SU-DHL-6 (cell line): Measurements from ENCODE around the gene FRMPD1.

Experiments
- H2AFZ ChIP-seq: fragments of 200-600 bp; sonication (generic); 2 replicates; pipeline ENCODE4 v1.6.1; 2014; ENCODE audit warnings: low read depth, mild to moderate bottlenecking, moderate library complexity, mixed read lengths, antibody characterized with exemption, low read length; ENCODE audit not compliant: severe bottlenecking
- H3F3A ChIP-seq: fragments of 200-600 bp; shearing (Covaris generic); 2 replicates; pipeline ENCODE4 v1.6.0; 2016; ENCODE audit warnings: antibody characterized with exemption, mild to moderate bottlenecking; ENCODE audit not compliant: insufficient read depth
- H3K27ac ChIP-seq: fragments of 200-600 bp; sonication (generic); 2 replicates; pipeline ENCODE4 v1.5.1; 2016; ENCODE audit warnings: low read depth, mild to moderate bottlenecking, low read length, moderate library complexity, mixed read lengths
- H3K27me3 ChIP-seq: fragments of 200-600 bp; sonication (generic), shearing (Covaris generic); 2 replicates; pipeline ENCODE4 v1.6.0; 2014; ENCODE audit warnings: mild to moderate bottlenecking, low read length
- H3K36me3 ChIP-seq: fragments of 200-600 bp; sonication (generic); 2 replicates; pipeline ENCODE4 v1.6.1; 2014; ENCODE audit warnings: mild to moderate bottlenecking, low read length, mixed read lengths
- H3K4me2 ChIP-seq: fragments of 300-600, 200-600 bp; shearing (Covaris generic), sonication (generic); 2 replicates; pipeline ENCODE4 v1.6.0; 2014; ENCODE audit warnings: low read length, low read depth, mild to moderate bottlenecking; ENCODE audit not compliant: poor library complexity, severe bottlenecking
- H3K4me3 ChIP-seq: fragments of 200-600 bp; sonication (generic); 2 replicates; pipeline ENCODE4 v1.5.1; 2014; ENCODE audit warnings: antibody characterized with exemption, low read length, mild to moderate bottlenecking, mixed read lengths; ENCODE audit not compliant: insufficient read depth, poor library complexity, severe bottlenecking
- H3K79me2 ChIP-seq: fragments of 200-600 bp; sonication (generic); 2 replicates; pipeline ENCODE4 v1.6.1; 2014; ENCODE audit warnings: mild to moderate bottlenecking, low read length, moderate library complexity; ENCODE audit not compliant: insufficient read depth
- H3K9ac ChIP-seq: fragments of 200-600 bp; sonication (generic); 2 replicates; pipeline ENCODE4 v1.7.0; 2014; ENCODE audit warnings: mild to moderate bottlenecking, low read length
- H3K9me2 ChIP-seq: fragments of 200-600 bp; sonication (generic); replicated peaks from 2 replicates; pipeline ENCODE4 v1.6.1; 2014; ENCODE audit warnings: low read length; ENCODE audit not compliant: insufficient read depth
- H3K9me3 ChIP-seq: fragments of 200-600 bp; sonication (generic); 2 replicates; pipeline ENCODE4 v1.6.1; 2014; ENCODE audit warnings: low read length, mixed read lengths; ENCODE audit not compliant: insufficient read depth
- H4K20me1 ChIP-seq: fragments of 200-600 bp; sonication (generic); 2 replicates; pipeline ENCODE4 v1.6.1; 2014; ENCODE audit warnings: low read depth, mild to moderate bottlenecking, antibody characterized with exemption, low read length, moderate library complexity, mixed read lengths
- CTCF ChIP-seq: fragments of 200-600 bp; sonication (generic); IDR thresholded peaks from one replicate; pipeline ENCODE4 v1.5.1; 2017; ENCODE audit warnings: antibody characterized with exemption, mild to moderate bottlenecking, low read length, moderate library complexity; ENCODE audit not compliant: insufficient read depth, poor library complexity, severe bottlenecking
- EZH2phosphoT487 ChIP-seq: fragments of 200-600 bp; sonication (generic), shearing (Covaris generic); conservative IDR thresholded peaks from 2 replicates; pipeline ENCODE4 v1.6.1; 2018; ENCODE audit warnings: mild to moderate bottlenecking, antibody characterized with exemption, low read length, moderate library complexity, mixed read lengths

Gene FRMPD1

GRCh38 chr9:37715991-37716505, 65.3 kb downstream of the FRMPD1 start:
- Histone ChIP-seq H4K20me1 (no peaks in the 10 kb centered on the region), H3K27me3 (no peaks in the 10 kb centered on the region), H3K9me2 (no peaks in the 10 kb centered on the region), H3K9ac (no peak overlapping the region), H3K4me3 (no peak overlapping the region), H3K79me2 (no peaks in the 10 kb centered on the region), H3K9me3 (no peaks in the 10 kb centered on the region), H3K4me2 (no peak overlapping the region), H3F3A (no peaks in the 10 kb centered on the region), H3K36me3 (no peaks in the 10 kb centered on the region), H2AFZ (no peak overlapping the region), H3K27ac (no peak overlapping the region)
- TF ChIP-seq CTCF: no peak
- no peak for TF ChIP-seq EZH2phosphoT487

- Histone ChIP-seq H3K9me2 (no peaks in the 10 kb centered on the region), H3K9ac (no peak overlapping the region), H3F3A (no peaks in the 10 kb centered on the region), H3K4me3 (no peak overlapping the region), H3K27me3 (no peaks in the 10 kb centered on the region), H3K36me3 (no peaks in the 10 kb centered on the region), H2AFZ (no peak overlapping the region), H3K27ac (no peak overlapping the region), H4K20me1 (no peaks in the 10 kb centered on the region), H3K9me3 (no peaks in the 10 kb centered on the region), H3K4me2 (no peak overlapping the region), H3K79me2 (no peaks in the 10 kb centered on the region)
- TF ChIP-seq CTCF: no peak
- TF ChIP-seq EZH2phosphoT487: no peak
These were observed 68.8 kb downstream of the FRMPD1 start for GRCh38 chr9:37719526-37719925.

- Histone ChIP-seq H3K27me3 (no peaks in the 10 kb centered on the region), H3K79me2 (no peaks in the 10 kb centered on the region), H3K4me3 (no peak overlapping the region), H2AFZ (no peak overlapping the region), H3K9ac (no peak overlapping the region), H3K27ac (no peak overlapping the region), H3K36me3 (no peaks in the 10 kb centered on the region), H3K9me2 (no peaks in the 10 kb centered on the region), H3K4me2 (no peak overlapping the region), H4K20me1 (no peaks in the 10 kb centered on the region), H3F3A (no peaks in the 10 kb centered on the region), H3K9me3 (no peaks in the 10 kb centered on the region)
- TF ChIP-seq EZH2phosphoT487 (no peak), CTCF (no peak)
These were observed 76.3 kb downstream of the FRMPD1 start for GRCh38 chr9:37727013-37727412.
